Activated T-cell treated with anti-CD3 and anti-CD28 coated beads, Interleukin-2, amount 50 U/mL, for 24 hours (primary cell): ENCODE data around the gene NPAS4.
"Not testable (repeated sequence)": the region's sequence is repeated elsewhere in the genome, so short reads cannot be mapped to it uniquely, and the experiment has no call there.

Source experiments
- DNase-seq: peaks from one replicate; pipeline ENCODE4 v3.0.0-alpha.2; 2020
- H3K27ac Mint-ChIP-seq: 2 replicates; pipeline ENCODE4 v1.8.0; 2020; ENCODE audit warnings: mild to moderate bottlenecking, mixed read lengths
- H3K27me3 Mint-ChIP-seq: 2 replicates; pipeline ENCODE4 v1.8.0; 2020; ENCODE audit warnings: mixed read lengths
- H3K36me3 Mint-ChIP-seq: 2 replicates; pipeline ENCODE4 v1.8.0; 2020; ENCODE audit warnings: low read depth, mixed read lengths
- H3K4me1 Mint-ChIP-seq: 2 replicates; pipeline ENCODE4 v1.8.0; 2020; ENCODE audit warnings: low read depth, mixed read lengths
- H3K4me3 Mint-ChIP-seq: 2 replicates; pipeline ENCODE4 v1.8.0; 2020; ENCODE audit warnings: mild to moderate bottlenecking, moderate library complexity, mixed read lengths
- H3K9me3 Mint-ChIP-seq: 2 replicates; pipeline ENCODE4 v1.8.0; 2020; ENCODE audit warnings: mixed read lengths

Gene NPAS4

DNA sequence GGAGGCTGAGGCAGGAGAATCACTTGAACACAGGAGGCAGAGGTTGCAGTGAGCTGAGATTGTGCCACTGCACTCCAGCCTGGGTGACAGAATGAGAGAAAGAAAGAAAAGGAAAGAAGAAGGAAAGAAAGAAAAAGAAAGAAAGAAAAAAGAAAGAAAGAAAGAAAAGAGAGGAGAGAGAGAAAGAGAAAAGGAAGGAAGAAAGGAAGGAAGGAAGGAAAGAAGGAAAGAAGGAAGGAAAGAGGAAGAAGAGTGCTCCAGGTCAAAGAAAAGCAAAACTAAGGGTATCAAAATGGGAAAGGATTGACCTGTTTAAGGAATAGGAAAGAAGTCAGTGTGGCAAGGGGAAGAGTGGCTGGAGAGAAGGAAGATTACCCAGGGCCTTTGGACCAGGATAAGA lies 10.5 kb downstream of the NPAS4 start:
- not testable (repeated sequence) for H3K27ac Mint-ChIP-seq, H3K27me3 Mint-ChIP-seq, H3K4me3 Mint-ChIP-seq, H3K9me3 Mint-ChIP-seq, DNase-seq, H3K4me1 Mint-ChIP-seq
- peaks cover 59% of the 10 kb centered on the region for H3K36me3 Mint-ChIP-seq

GRCh38 chr11:66431871-66432329 lies 11.1 kb downstream of the NPAS4 start:
- H3K27me3 Mint-ChIP-seq, H3K4me3 Mint-ChIP-seq, DNase-seq, H3K27ac Mint-ChIP-seq, H3K9me3 Mint-ChIP-seq, H3K4me1 Mint-ChIP-seq: not testable (repeated sequence)
- H3K36me3 Mint-ChIP-seq: peaks cover 65% of the 10 kb centered on the region

DNA sequence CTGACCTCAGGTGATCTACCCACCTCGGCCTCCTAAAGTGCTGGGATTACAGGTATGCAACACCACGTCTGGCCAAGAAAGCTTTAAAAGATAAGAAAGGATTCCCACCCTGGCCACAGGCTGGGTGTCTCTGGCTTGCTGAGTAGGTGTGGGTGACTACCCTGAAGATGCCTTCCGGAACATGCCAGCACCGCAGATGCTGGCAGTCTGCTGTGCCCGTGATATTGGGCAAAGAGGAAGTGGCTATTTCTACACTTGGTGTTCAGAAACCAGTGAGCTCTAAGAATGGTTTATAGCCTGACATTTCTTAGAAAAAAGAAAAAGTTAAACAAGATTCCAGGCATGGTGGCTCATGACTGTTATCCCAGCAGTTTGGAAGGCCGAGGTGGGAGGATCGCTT lies 11.8 kb downstream of the NPAS4 start:
- H3K4me1 Mint-ChIP-seq: peaks cover 11% of the 10 kb centered on the region
- no peaks in the 10 kb centered on the region for H3K9me3 Mint-ChIP-seq
- no peak overlapping the region for H3K4me3 Mint-ChIP-seq
- no peak for DNase-seq
- peaks cover 71% of the 10 kb centered on the region for H3K36me3 Mint-ChIP-seq
- no peaks in the 10 kb centered on the region for H3K27me3 Mint-ChIP-seq
- no peak overlapping the region for H3K27ac Mint-ChIP-seq

DNA sequence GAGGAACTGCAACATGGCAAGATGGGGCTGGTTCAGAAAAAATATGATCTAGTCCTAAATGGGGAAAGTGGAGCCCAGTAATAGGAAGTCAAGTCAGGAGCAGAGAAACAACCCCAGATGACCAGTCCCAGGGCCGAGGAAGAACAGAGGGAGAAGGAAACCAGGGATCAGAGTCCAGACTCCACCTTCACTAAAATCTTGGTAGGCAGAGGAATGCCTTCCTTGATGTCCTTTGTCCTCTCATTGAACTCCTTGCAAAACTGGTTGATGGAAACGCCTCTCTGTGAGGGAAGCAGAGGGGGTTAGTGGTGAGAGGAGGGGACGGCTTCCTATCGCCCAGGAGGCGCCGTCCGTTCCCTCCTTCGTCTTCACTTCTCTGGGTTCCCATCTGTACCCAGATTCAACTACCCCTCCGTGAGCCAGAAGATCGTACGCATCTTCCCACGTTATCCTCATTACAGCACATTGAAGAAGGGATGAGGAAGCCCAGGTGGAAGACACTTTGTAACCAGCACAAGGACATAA lies 17.2 kb downstream of the NPAS4 start:
- Mint-ChIP-seq H3K36me3 (peaks cover 50% of the 10 kb centered on the region), H3K4me3 (peak overlapping the region; percentile 96), H3K9me3 (peaks cover 4% of the 10 kb centered on the region), H3K4me1 (peaks cover 19% of the 10 kb centered on the region), H3K27ac (peak overlapping the region; percentile 99), H3K27me3 (no peaks in the 10 kb centered on the region)
- no peak for DNase-seq

DNA sequence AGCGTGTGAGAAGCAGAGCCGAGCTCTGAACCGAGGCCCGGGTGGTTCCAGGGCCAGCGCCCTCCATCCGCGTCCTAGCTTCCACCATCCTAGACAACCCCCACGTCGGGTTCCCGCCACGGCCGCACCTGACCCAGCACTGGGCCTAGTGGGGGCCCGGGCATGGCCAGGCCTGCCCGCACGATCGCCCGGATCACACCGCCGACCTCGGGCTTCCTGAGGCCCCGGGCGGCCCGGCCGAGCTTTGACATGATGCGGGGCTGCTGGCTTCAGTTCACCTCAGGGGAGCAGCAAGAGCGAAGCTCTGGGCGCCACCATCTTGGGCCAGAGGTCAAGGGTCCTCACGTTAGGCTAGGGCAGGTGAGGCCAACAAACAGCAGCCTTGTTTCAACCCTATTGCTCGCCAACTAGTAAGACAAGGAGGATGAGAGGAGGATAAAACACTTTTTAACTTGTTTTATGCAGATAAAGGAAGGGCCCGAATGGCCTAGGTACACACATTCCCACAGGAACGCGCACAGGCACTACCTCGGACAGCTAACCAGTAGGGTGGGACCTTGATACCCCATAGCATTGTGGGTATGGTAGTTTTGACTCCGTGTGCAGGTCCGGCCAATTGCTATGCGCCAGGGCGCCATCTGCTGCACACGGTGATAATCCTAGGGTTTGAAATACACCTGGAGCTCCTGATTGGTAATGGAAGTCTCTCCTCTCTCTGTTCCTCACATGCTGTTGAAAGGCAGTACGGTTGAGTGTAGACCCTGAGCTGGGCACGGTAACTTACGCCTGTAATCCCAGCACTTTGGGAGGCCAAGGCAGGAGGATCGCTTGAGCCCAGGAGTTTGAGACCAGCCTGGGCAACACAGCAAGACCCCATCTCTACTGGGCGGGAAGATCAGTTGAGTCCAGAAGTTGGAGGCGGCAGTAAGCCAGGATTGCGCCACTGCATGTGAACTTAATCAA lies 17.9 kb downstream of the NPAS4 start, which contains the start of gene MRPL11:
MRPL11 (minus strand) TSS at position 345 of the 963 bp plus-strand sequence; CDS start at position 251, 94 bp downstream.
- Mint-ChIP-seq H3K4me1 (peaks cover 19% of the 10 kb centered on the region), H3K36me3 (peaks cover 45% of the 10 kb centered on the region), H3K27me3 (no peaks in the 10 kb centered on the region), H3K4me3 (peak within 1 kb of the TSS; percentile 96), H3K27ac (peak within 1 kb of the TSS; percentile 99), H3K9me3 (peaks cover 11% of the 10 kb centered on the region)
- peak; percentile 90 for DNase-seq

- not testable (repeated sequence) for H3K27me3 Mint-ChIP-seq, H3K27ac Mint-ChIP-seq, H3K4me3 Mint-ChIP-seq, DNase-seq
- H3K9me3 Mint-ChIP-seq: peaks cover 13% of the 10 kb centered on the region
- H3K36me3 Mint-ChIP-seq: peaks cover 31% of the 10 kb centered on the region
- peaks cover 19% of the 10 kb centered on the region for H3K4me1 Mint-ChIP-seq
Observed at GRCh38 chr11:66440101-66440939, 19.5 kb downstream of the NPAS4 start.

DNA sequence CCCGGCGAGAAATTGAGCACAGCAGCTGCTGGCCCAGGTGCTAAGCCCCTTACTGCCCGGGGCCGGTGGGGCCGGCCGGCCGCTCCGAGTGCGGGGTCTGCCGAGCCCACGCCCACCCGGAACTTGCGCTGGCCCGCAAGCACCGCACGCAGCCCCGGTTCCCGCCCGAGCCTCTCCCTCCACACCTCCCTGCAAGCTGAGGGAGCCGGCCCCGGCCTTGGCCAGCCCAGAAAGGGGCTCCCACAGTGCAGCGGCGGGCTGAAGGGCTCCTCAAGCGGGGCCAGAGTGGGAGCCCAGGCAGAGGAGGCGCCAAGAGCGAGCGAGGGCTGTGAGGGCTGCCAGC lies 20.1 kb downstream of the NPAS4 start:
- not testable (repeated sequence) for H3K4me3 Mint-ChIP-seq, DNase-seq, H3K27ac Mint-ChIP-seq, H3K27me3 Mint-ChIP-seq
- Mint-ChIP-seq H3K36me3 (peaks cover 25% of the 10 kb centered on the region), H3K4me1 (peaks cover 19% of the 10 kb centered on the region), H3K9me3 (peaks cover 13% of the 10 kb centered on the region)

DNA sequence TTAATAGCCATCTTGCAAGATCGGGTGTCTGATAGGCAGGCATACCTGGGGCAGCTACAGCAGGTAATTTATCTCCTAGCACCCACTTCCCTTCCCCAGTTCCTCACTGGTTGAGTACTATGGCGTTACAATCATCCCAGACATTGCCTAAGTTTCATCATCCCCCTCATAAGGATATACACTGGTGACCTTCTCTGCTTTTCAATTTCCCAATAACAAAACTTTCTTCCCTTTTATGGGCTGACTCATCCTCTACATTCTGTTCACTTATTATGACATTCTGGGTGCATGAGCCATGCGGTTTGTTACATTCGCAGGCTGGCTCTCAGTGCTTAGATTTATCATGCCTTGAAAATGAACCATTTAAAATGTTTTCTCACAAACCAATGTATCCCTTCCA lies 22.8 kb downstream of the NPAS4 start:
- peaks cover 2% of the 10 kb centered on the region for H3K36me3 Mint-ChIP-seq
- H3K4me1 Mint-ChIP-seq: peaks cover 4% of the 10 kb centered on the region
- peaks cover 3% of the 10 kb centered on the region for H3K27me3 Mint-ChIP-seq
- H3K4me3 Mint-ChIP-seq: no peak overlapping the region
- peaks cover 13% of the 10 kb centered on the region for H3K9me3 Mint-ChIP-seq
- no peak for DNase-seq
- no peak overlapping the region for H3K27ac Mint-ChIP-seq

GRCh38 chr11:66447012-66447411 lies 26.2 kb downstream of the NPAS4 start:
- H3K9me3 Mint-ChIP-seq: peaks cover 13% of the 10 kb centered on the region
- no peak overlapping the region for H3K4me3 Mint-ChIP-seq
- H3K4me1 Mint-ChIP-seq: no peaks in the 10 kb centered on the region
- peaks cover 4% of the 10 kb centered on the region for H3K27me3 Mint-ChIP-seq
- DNase-seq: no peak
- H3K27ac Mint-ChIP-seq: no peak overlapping the region
- H3K36me3 Mint-ChIP-seq: no peaks in the 10 kb centered on the region

- Mint-ChIP-seq H3K9me3 (peaks cover 4% of the 10 kb centered on the region), H3K27me3 (peaks cover 4% of the 10 kb centered on the region), H3K4me1 (no peaks in the 10 kb centered on the region), H3K36me3 (no peaks in the 10 kb centered on the region), H3K4me3 (no peak overlapping the region), H3K27ac (no peak overlapping the region)
- no peak for DNase-seq
Observed at GRCh38 chr11:66448523-66448922, 27.7 kb downstream of the NPAS4 start.

DNA sequence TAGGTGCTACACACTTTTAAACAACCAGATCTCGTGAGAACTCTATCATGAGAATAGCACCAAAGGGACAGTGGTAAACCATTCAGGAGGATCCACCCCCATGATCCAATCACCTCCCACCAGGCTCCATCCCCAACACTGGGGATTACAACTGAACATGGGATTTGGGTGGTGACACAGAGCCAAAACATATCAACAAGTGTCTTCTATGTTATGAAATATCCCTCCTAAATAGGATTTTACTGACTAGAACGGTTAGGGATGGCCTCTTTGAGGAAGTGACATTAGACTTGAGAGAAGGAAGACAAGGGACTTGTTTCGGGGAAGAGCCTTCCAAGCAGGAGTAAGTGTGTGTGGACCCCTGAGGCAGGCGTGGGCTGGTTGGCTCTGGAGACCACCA lies 29.7 kb downstream of the NPAS4 start:
- H3K36me3 Mint-ChIP-seq: no peaks in the 10 kb centered on the region
- no peak for DNase-seq
- no peak overlapping the region for H3K4me3 Mint-ChIP-seq
- peaks cover 4% of the 10 kb centered on the region for H3K27me3 Mint-ChIP-seq
- H3K4me1 Mint-ChIP-seq: peaks cover 16% of the 10 kb centered on the region
- H3K27ac Mint-ChIP-seq: no peak overlapping the region
- H3K9me3 Mint-ChIP-seq: no peaks in the 10 kb centered on the region

DNA sequence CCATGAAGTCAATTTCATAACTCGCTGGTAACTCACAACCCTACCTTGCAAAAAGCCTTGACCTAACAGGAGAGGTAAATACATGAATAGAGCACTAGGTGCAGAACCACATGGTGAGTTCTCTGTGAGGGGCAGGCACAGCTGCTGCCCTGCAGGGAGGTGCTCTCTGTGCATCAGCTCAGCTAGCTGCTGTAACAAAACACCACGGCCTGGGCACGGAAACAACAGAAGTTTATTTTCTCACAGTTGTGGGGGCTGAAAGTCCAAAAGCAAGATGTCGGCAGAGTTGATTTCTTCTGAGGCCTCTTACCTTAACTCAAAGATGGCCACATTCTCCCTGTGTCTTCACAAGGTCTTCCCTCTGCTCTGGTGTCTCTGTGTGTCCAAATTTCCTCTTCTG lies 30.8 kb downstream of the NPAS4 start:
- Mint-ChIP-seq H3K27ac (no peak overlapping the region), H3K4me3 (no peak overlapping the region), H3K9me3 (no peaks in the 10 kb centered on the region), H3K36me3 (no peaks in the 10 kb centered on the region), H3K27me3 (peaks cover 4% of the 10 kb centered on the region), H3K4me1 (peaks cover 16% of the 10 kb centered on the region)
- no peak for DNase-seq

- Mint-ChIP-seq H3K4me3 (no peak overlapping the region), H3K36me3 (no peaks in the 10 kb centered on the region), H3K4me1 (peaks cover 25% of the 10 kb centered on the region), H3K9me3 (no peaks in the 10 kb centered on the region), H3K27ac (no peak overlapping the region), H3K27me3 (no peaks in the 10 kb centered on the region)
- DNase-seq: no peak
Observed at GRCh38 chr11:66454247-66454646, 33.4 kb downstream of the NPAS4 start.

GRCh38 chr11:66454828-66455227 lies 34.0 kb downstream of the NPAS4 start:
- no peaks in the 10 kb centered on the region for H3K27me3 Mint-ChIP-seq
- DNase-seq: no peak
- H3K4me1 Mint-ChIP-seq: peaks cover 29% of the 10 kb centered on the region
- H3K4me3 Mint-ChIP-seq: no peak overlapping the region
- H3K9me3 Mint-ChIP-seq: no peaks in the 10 kb centered on the region
- H3K27ac Mint-ChIP-seq: no peak overlapping the region
- H3K36me3 Mint-ChIP-seq: no peaks in the 10 kb centered on the region
